Activated CD8-positive, alpha-beta memory T cell treated with anti-CD3 and anti-CD28 coated beads, Interleukin-2, amount 10 ng/mL, durations not matched to agents 7 days and 5 days (primary cell): Measurements from ENCODE around the gene PAX5. TPM values are rescaled to one million over a fixed set of nuclear protein-coding genes. Genes with fewer than 3 reads are reported as not detected.

Experiments used
- ATAC-seq: fragments of 150-1000 bp; cut with Tn5 transposase; one replicate; pipeline ENCODE4 v1.10.0; 2021; ENCODE audit warnings: moderate library complexity
- CTCF ChIA-PET: fragments of 350-600 bp; sonication (Branson Sonifier 250); formaldehyde crosslinking; loops from one replicate; lab custom pipeline; 2021; ENCODE audit warnings: antibody characterized with exemption; lab: Charles Lee
- DNase-seq: peaks from one replicate; pipeline ENCODE4 v3.0.0-alpha.2; 2020
- H3K27ac Mint-ChIP-seq: one replicate; pipeline ENCODE4 v1.8.0; 2021; ENCODE audit warnings: mild to moderate bottlenecking, mixed read lengths
- H3K27me3 Mint-ChIP-seq: one replicate; pipeline ENCODE4 v1.8.0; 2021; ENCODE audit warnings: mixed read lengths
- H3K36me3 Mint-ChIP-seq: one replicate; pipeline ENCODE4 v1.8.0; 2021; ENCODE audit warnings: mild to moderate bottlenecking, mixed read lengths
- H3K4me1 Mint-ChIP-seq: one replicate; pipeline ENCODE4 v1.8.0; 2021; ENCODE audit warnings: mixed read lengths
- H3K4me3 Mint-ChIP-seq: one replicate; pipeline ENCODE4 v1.8.0; 2021; ENCODE audit warnings: mild to moderate bottlenecking, moderate library complexity, mixed read lengths
- H3K9me3 Mint-ChIP-seq: one replicate; pipeline ENCODE4 v1.8.0; 2022; ENCODE audit warnings: low read depth, mixed read lengths
- total RNA-seq, 2 experiments: library from RNA; stranded (reverse); gene quantifications; one replicate each; pipeline ENCODE4 v1.2.3, GENCODE V29; 2021

Gene PAX5
- total RNA-seq, 2 experiments from 2014 or later = 0.14 to 0.20 TPM

DNA sequence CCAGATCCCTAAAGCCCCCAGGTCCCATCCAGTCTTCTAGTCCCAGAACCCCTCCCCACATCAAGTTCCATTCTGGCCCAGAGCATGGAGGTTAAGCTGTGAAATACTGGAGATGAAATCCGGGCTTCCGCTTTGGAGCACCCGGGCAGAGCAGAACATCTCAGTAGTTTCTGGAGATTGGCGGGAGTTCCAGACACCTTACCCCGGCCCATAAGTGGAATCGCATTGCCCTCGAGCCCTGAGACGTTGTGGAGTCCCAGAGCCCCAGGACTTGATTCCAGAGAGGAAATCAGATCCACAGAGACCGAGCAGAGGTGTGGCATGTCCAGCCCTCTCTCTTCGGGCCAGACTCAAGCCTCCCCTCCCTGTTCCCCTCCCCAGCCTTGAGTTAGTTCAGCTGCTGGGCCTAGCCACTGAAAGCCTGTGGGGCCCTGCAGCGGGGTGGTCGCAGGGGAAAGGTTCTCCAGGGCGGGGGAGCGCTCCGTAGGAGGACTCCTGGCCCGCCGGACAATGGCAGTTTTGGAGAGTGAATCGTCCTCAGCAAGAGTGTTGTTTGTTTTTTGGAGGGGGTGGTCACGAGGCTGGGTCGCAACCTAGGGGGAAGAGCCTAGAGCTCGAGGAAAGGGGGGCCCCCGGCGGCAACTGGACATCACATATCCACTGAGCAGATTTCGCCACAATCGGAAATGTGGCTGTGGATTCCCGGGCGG lies 1.0 kb upstream of the PAX5 start:
- ATAC-seq (no peak), DNase-seq (no peak)
- Mint-ChIP-seq H3K4me3 (peak overlapping the region; percentile 33), H3K4me1 (peaks cover 42% of the 10 kb centered on the region), H3K27me3 (peaks cover 96% of the 10 kb centered on the region), H3K27ac (no peak overlapping the region), H3K9me3 (no peaks in the 10 kb centered on the region), H3K36me3 (peaks cover 3% of the 10 kb centered on the region)
- CTCF ChIA-PET = interaction anchor here (2.1 kb wide), 1 partner anchor 13 kb away, joined by 5 read pairs; no protein-coding TSS in a partner anchor

DNA sequence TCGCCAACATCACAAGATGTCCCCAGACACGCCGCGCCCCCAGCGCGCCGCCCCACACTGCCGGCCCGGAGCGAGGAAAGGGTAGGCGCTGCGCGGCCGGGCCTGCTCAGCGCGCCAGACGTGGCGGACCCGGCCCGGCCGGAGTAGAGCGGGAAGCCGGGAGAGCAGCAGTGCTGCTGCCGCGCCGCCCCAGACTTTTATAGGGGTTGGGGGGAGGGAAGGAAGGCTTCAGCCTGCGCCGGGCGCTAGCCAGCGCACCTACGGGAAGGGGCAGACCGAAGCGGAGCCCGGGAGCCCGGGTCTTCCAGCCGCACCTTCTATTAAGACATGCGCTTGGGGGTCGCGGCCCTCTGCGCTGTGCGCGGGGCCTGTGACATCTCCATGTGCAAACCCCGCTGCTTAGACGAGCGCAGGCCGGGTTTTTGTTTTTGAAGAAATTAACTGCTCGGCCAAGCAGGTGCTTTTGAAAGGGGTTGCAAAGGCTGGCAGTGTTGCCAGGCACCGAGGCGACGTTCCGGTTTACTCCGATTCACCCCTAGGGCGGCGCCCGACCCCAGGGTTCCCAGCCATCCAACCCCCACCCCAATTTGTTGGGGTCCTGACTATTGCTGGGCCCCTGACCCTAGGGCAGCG lies 353 bp upstream of the PAX5 start:
- H3K27ac Mint-ChIP-seq = peak overlapping the region; percentile 15
- H3K4me3 Mint-ChIP-seq = peak overlapping the region; percentile 46
- peak; percentile 40 for ATAC-seq
- peaks cover 43% of the 10 kb centered on the region for H3K4me1 Mint-ChIP-seq
- no peak for DNase-seq
- no peaks in the 10 kb centered on the region for H3K9me3 Mint-ChIP-seq
- H3K27me3 Mint-ChIP-seq = peaks cover 97% of the 10 kb centered on the region
- CTCF ChIA-PET = interaction anchor here (0.7 to 2.1 kb wide), 7 partner anchors 9 to 1538 kb away, joined by 3 to 5 read pairs (median 3); no protein-coding TSS in a partner anchor
- H3K36me3 Mint-ChIP-seq = peaks cover 3% of the 10 kb centered on the region

GRCh38 chr9:37033141-37033540 lies 927 bp downstream of the PAX5 start:
- Mint-ChIP-seq H3K4me3 (no peak overlapping the region), H3K27ac (no peak overlapping the region), H3K9me3 (no peaks in the 10 kb centered on the region), H3K27me3 (peaks cover 97% of the 10 kb centered on the region), H3K4me1 (peaks cover 47% of the 10 kb centered on the region), H3K36me3 (peaks cover 3% of the 10 kb centered on the region)
- CTCF ChIA-PET = no interaction called here
- ATAC-seq (no peak), DNase-seq (peak; percentile 32)

DNA sequence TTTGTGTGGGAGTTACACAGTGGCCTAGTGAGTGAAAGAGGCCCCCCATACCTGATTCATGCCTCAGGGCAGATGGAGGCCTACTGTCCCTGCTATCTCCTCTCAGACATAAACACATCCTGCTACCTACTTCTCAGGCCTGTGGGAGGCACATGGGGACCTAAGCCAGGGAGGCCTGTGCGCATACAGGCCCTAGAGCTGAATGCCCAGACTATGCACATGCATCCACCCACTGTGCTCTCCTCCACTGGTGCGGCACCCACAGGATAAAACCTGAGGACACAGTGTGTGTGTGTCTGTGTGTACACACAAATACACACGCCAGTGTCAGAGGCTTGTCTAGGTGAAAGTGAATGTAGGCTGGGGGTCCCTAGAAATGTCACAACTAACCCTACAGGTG lies 1.4 kb downstream of the PAX5 start:
- H3K27ac Mint-ChIP-seq = no peak overlapping the region

GRCh38 chr9:37031902-37032301 lies 2.2 kb downstream of the PAX5 start:
- Mint-ChIP-seq H3K27ac (no peak overlapping the region), H3K4me3 (no peak overlapping the region), H3K4me1 (peaks cover 45% of the 10 kb centered on the region), H3K36me3 (peaks cover 3% of the 10 kb centered on the region), H3K27me3 (peaks cover 95% of the 10 kb centered on the region), H3K9me3 (no peaks in the 10 kb centered on the region)
- DNase-seq (no peak), ATAC-seq (no peak)
- CTCF ChIA-PET = no interaction called here

More for the DNA sequence above, 1.4 kb downstream of the PAX5 start:
- no peaks in the 10 kb centered on the region for H3K9me3 Mint-ChIP-seq
- peaks cover 3% of the 10 kb centered on the region for H3K36me3 Mint-ChIP-seq
- H3K27me3 Mint-ChIP-seq = peaks cover 97% of the 10 kb centered on the region
- no peak overlapping the region for H3K4me3 Mint-ChIP-seq
- CTCF ChIA-PET = no interaction called here
- ATAC-seq (no peak), DNase-seq (peak; percentile 22)
- peaks cover 47% of the 10 kb centered on the region for H3K4me1 Mint-ChIP-seq

- CTCF ChIA-PET = no interaction called here
Observed at GRCh38 chr9:37031081-37031480, 3.0 kb downstream of the PAX5 start.

DNA sequence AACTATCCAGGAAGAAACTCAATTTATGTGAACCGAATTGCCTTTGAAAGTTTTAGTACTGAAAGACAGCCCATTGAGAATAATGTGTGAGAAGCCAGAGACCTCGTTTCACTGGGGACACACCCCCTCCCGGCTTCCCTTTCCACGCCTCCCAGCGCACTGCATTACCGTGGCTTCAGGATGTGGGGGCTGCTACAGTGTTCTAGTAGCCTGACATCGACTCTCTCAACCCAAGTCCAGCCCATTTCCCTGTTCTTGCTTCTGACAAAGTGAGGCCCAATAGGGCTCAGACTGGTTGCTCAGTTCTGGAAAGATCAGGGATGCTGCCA lies 3.5 kb downstream of the PAX5 start:
- H3K4me3 Mint-ChIP-seq = no peak overlapping the region
- H3K9me3 Mint-ChIP-seq = no peaks in the 10 kb centered on the region
- ATAC-seq (no peak), DNase-seq (no peak)
- H3K27ac Mint-ChIP-seq = no peak overlapping the region
- peaks cover 95% of the 10 kb centered on the region for H3K27me3 Mint-ChIP-seq
- peaks cover 41% of the 10 kb centered on the region for H3K4me1 Mint-ChIP-seq
- CTCF ChIA-PET = no interaction called here
- no peaks in the 10 kb centered on the region for H3K36me3 Mint-ChIP-seq

More at GRCh38 chr9:37031081-37031480, 3.0 kb downstream of the PAX5 start:
- Mint-ChIP-seq H3K27me3 (peaks cover 95% of the 10 kb centered on the region), H3K4me1 (peaks cover 42% of the 10 kb centered on the region), H3K9me3 (no peaks in the 10 kb centered on the region), H3K36me3 (peaks cover 3% of the 10 kb centered on the region), H3K4me3 (no peak overlapping the region), H3K27ac (no peak overlapping the region)
- no peak for ATAC-seq
- DNase-seq = no peak

DNA sequence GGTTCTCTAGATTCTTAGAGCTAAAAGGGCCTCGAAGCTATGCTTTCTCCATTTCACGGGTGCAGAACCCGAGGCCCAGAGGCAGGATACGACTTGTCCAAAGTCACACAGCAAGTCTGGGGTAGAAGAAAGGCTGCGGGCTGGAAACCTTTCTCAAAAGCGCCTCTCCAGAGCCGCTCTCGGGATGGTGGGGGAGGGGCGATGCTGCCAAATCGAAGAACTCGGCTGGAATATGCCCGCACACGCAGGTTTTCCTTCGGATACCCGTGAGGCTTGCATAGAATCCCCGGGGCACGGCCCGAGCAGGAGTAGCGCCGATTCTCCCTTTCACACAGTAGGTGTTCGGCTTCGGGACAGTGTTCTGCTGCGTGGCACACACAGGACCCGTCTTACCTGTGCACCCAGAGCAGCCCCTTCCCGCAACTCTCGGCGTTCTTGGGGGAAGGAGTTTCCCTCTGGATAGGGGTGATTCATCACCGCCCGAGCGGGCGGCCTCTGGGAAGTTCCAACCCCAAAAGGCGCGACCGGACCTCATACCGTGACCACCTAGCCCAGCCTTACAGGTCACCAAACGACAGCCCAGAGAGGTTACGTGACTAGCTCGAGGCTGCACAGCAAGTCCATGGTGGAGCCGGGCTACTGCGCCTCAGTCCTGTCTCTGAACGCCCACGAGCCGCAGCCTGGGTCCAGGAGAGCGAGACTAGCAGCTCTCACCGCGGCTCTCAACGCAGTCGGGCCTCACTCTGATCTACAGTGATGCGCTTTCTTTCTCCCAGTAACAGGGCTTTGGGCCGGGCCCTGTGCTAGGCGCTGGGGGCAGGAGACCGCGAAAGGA lies 4.1 kb downstream of the PAX5 start:
- no peaks in the 10 kb centered on the region for H3K36me3 Mint-ChIP-seq
- peaks cover 38% of the 10 kb centered on the region for H3K4me1 Mint-ChIP-seq
- H3K27ac Mint-ChIP-seq = no peak overlapping the region
- no peaks in the 10 kb centered on the region for H3K9me3 Mint-ChIP-seq
- peaks cover 95% of the 10 kb centered on the region for H3K27me3 Mint-ChIP-seq
- ATAC-seq = no peak
- CTCF ChIA-PET = interaction anchor here (0.5 kb wide), 1 partner anchor 69 kb away, joined by 3 read pairs; no protein-coding TSS in a partner anchor
- DNase-seq = no peak
- H3K4me3 Mint-ChIP-seq = no peak overlapping the region

DNA sequence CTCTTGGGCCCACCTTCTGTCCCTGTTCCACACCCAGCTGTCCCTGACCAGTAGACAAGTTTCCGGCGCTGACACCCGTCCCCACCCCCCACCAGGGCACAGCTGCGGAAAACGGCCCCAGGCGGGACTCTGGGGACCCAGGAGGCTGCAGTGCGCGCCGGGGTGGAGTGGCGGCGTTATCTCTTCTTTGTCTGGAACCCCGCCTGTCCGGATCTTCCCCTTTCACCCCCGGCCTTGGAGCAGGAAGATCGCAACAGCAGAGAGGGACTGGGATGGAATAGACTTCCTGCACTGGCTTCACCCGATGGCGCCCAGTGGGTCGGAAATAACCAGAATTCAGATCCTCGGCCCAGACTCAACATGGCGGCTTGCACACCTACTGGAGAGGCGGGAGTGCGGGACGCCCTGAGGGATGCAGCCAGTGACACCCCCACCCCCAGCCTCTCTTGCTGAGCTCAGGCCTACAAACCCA lies 4.7 kb downstream of the PAX5 start:
- Mint-ChIP-seq H3K27ac (no peak overlapping the region), H3K4me3 (no peak overlapping the region), H3K27me3 (peaks cover 96% of the 10 kb centered on the region), H3K36me3 (no peaks in the 10 kb centered on the region), H3K4me1 (peaks cover 37% of the 10 kb centered on the region), H3K9me3 (no peaks in the 10 kb centered on the region)
- DNase-seq (no peak), ATAC-seq (no peak)
- CTCF ChIA-PET = interaction anchor here (0.5 to 0.9 kb wide), 2 partner anchors 8 to 69 kb away, joined by 3 to 4 read pairs; no protein-coding TSS in a partner anchor

- no peak overlapping the region for H3K4me3 Mint-ChIP-seq
- ATAC-seq = no peak
Observed at GRCh38 chr9:37028420-37029031, 5.5 kb downstream of the PAX5 start.

GRCh38 chr9:37027582-37028419 lies 6.3 kb downstream of the PAX5 start:
- peaks cover 96% of the 10 kb centered on the region for H3K27me3 Mint-ChIP-seq

More at GRCh38 chr9:37028420-37029031, 5.5 kb downstream of the PAX5 start:
- H3K9me3 Mint-ChIP-seq = no peaks in the 10 kb centered on the region
- H3K4me1 Mint-ChIP-seq = peaks cover 31% of the 10 kb centered on the region
- CTCF ChIA-PET = interaction anchor here (0.9 kb wide), 1 partner anchor 9 kb away, joined by 4 read pairs; no protein-coding TSS in a partner anchor
- no peak for DNase-seq
- no peaks in the 10 kb centered on the region for H3K36me3 Mint-ChIP-seq
- H3K27me3 Mint-ChIP-seq = peaks cover 96% of the 10 kb centered on the region
- H3K27ac Mint-ChIP-seq = no peak overlapping the region

GRCh38 chr9:37026931-37027581 lies 7.0 kb downstream of the PAX5 start:
- CTCF ChIA-PET = interaction anchor here (1.4 kb wide), 1 partner anchor 10 kb away, joined by 6 read pairs; no protein-coding TSS in a partner anchor
- no peak overlapping the region for H3K4me3 Mint-ChIP-seq
- H3K4me1 Mint-ChIP-seq = peaks cover 30% of the 10 kb centered on the region
- DNase-seq (no peak), ATAC-seq (no peak)
- H3K9me3 Mint-ChIP-seq = no peaks in the 10 kb centered on the region
- H3K36me3 Mint-ChIP-seq = no peaks in the 10 kb centered on the region
- H3K27me3 Mint-ChIP-seq = peaks cover 95% of the 10 kb centered on the region
- H3K27ac Mint-ChIP-seq = no peak overlapping the region

More at GRCh38 chr9:37027582-37028419, 6.3 kb downstream of the PAX5 start:
- Mint-ChIP-seq H3K4me1 (peaks cover 30% of the 10 kb centered on the region), H3K9me3 (no peaks in the 10 kb centered on the region), H3K4me3 (peak overlapping the region; percentile 63), H3K36me3 (no peaks in the 10 kb centered on the region), H3K27ac (no peak overlapping the region)
- CTCF ChIA-PET = no interaction called here
- ATAC-seq = peak; percentile 98
- peak; percentile 93 for DNase-seq
